K562 (cell line): ENCODE data around the gene CLP1. TPM values are rescaled to one million over a fixed set of nuclear protein-coding genes. Genes with fewer than 3 reads are reported as not detected.
A peak's percentile ranks its signal among the peaks of the same experiment; 100 is the strongest.

Experiments used
- ATF2 ChIP-seq: sonication (generic); formaldehyde crosslinking; IDR thresholded peaks from 2 replicates; pipeline ENCODE4 v1.8.1; 2022; ENCODE audit warnings: missing genetic modification reagents
- DLX4 ChIP-seq: fragments of 250-450 bp; sonication (Bioruptor Pico); IDR thresholded peaks from 2 replicates; pipeline ENCODE4 v1.6.1; 2021; ENCODE audit warnings: mild to moderate bottlenecking
- KLF6 ChIP-seq: fragments of 250-450 bp; sonication (Bioruptor Pico); IDR thresholded peaks from 2 replicates; pipeline ENCODE4 v1.4.0; 2020; ENCODE audit warnings: mild to moderate bottlenecking, moderate library complexity, borderline replicate concordance
- MCM3 ChIP-seq: fragments of 450-650 bp; IDR thresholded peaks from 2 replicates; pipeline ENCODE4 v1.6.1; 2016
- MEF2D ChIP-seq: conservative IDR thresholded peaks from 2 replicates; pipeline ENCODE4 v1.6.1; 2016; ENCODE audit warnings: low read depth, missing genetic modification characterization, missing compliant biosample characterization
- MIER1 ChIP-seq: fragments of 450-650 bp; IDR thresholded peaks from 2 replicates; pipeline ENCODE4 v1.6.1; 2016; ENCODE audit warnings: antibody characterized with exemption, mild to moderate bottlenecking, low read depth
- MYBL2 ChIP-seq, 2 experiments: fragments of 450-650 bp in 1 of 2; sonication (generic) in 1 of 2; formaldehyde crosslinking in 1 of 2; IDR thresholded peaks; 2 replicates each; pipeline versions ENCODE4 v1.6.1 to v1.8.1; 2017 to 2022; ENCODE audit warnings: borderline replicate concordance in 1 of 2, inconsistent platforms in 1 of 2, low read depth in 1 of 2, mild to moderate bottlenecking in 1 of 2, missing genetic modification reagents in 1 of 2, moderate library complexity in 1 of 2
- PHTF2 ChIP-seq: fragments of 250-450 bp; sonication (Bioruptor Pico); IDR thresholded peaks from 2 replicates; pipeline ENCODE4 v1.5.0; 2021; ENCODE audit warnings: mild to moderate bottlenecking
- POLR2G ChIP-seq: fragments of 200-400 bp; formaldehyde crosslinking; IDR thresholded peaks from 2 replicates; pipeline ENCODE4 v1.6.1; 2017; ENCODE audit warnings: low read depth, mild to moderate bottlenecking, antibody characterized with exemption, low read length, moderate library complexity
- RBBP5 ChIP-seq: fragments of 200-600 bp; sonication (generic); IDR thresholded peaks from 2 replicates; pipeline ENCODE4 v1.6.1; 2012; ENCODE audit warnings: borderline replicate concordance, mild to moderate bottlenecking, low read length, control low read depth, inconsistent platforms; ENCODE audit not compliant: insufficient read depth, poor library complexity, severe bottlenecking
- RNF2 ChIP-seq: sonication (generic); IDR thresholded peaks from 2 replicates; pipeline ENCODE4 v1.6.1; 2016
- USF2 ChIP-seq: sonication (generic); formaldehyde crosslinking; IDR thresholded peaks from 2 replicates; pipeline ENCODE4 v1.5.0; 2020; ENCODE audit warnings: missing genetic modification reagents
- ZMIZ1 ChIP-seq, 2 experiments: fragments of 150-350 bp in 1 of 2; IDR thresholded peaks; 2 replicates each; pipeline ENCODE4 v1.6.1; 2012 to 2016; ENCODE audit warnings: low read depth in 2 of 2, low read length in 2 of 2, mild to moderate bottlenecking in 1 of 2, moderate library complexity in 1 of 2
- ZNF212 ChIP-seq: fragments of 450-650 bp; formaldehyde crosslinking; IDR thresholded peaks from 2 replicates; pipeline ENCODE4 v1.4.0; 2020; ENCODE audit warnings: mild to moderate bottlenecking
- ZNF274 ChIP-seq: IDR thresholded peaks from 2 replicates; pipeline ENCODE4 v1.6.1; 2011; ENCODE audit warnings: low read depth, mild to moderate bottlenecking, low read length, moderate library complexity, borderline replicate concordance
- ZNF316 ChIP-seq: fragments of 450-650 bp; IDR thresholded peaks from 2 replicates; pipeline ENCODE4 v1.6.1; 2016
- ZNF586 ChIP-seq: fragments of 450-650 bp; formaldehyde crosslinking; conservative IDR thresholded peaks from 2 replicates; pipeline ENCODE4 v1.4.0; 2020; ENCODE audit warnings: mild to moderate bottlenecking, moderate library complexity
- polyA plus RNA-seq, 8 experiments: library from polyadenylated mRNA; depleted of rRNA in 4 of 8; stranded (reverse) in 5 of 8; unstranded in 3 of 8; fragments of >200 nt; fragmentation: Nextera tagmentation in 2 of 8; fragmentation: Illumina TruSeq in 1 of 8; extraction: Ambion mirVana in 2 of 8; extraction: Trizol in 1 of 8; gene quantifications; 2 replicates each; pipeline versions ENCODE4 v1.2.1 to v1.2.3, GENCODE V29; 2011 to 2014; ENCODE audit warnings: inconsistent platforms in 1 of 8, missing spikeins in 1 of 8
- total RNA-seq, 7 experiments: library from RNA; depleted of rRNA in 6 of 7; stranded (reverse); fragments of >200 nt in 6 of 7; fragmentation: Illumina TruSeq in 2 of 7; extraction: Trizol in 2 of 7; gene quantifications; 2 replicates each; pipeline versions ENCODE4 v1.2.1 to v1.2.3, GENCODE V29; 2011 to 2021; ENCODE audit warnings: low replicate concordance in 1 of 7

CLP1 gene
- total and polyA plus RNA-seq, 9 of the 15 experiments (the other 6 are each of a cell fraction or from before 2014, with no cell fraction given) = 19.1 to 46.2 (median 27.8) TPM

GRCh38 chr11:57667736-57668433 lies 10.3 kb downstream of the CLP1 start, which contains the start of gene ZDHHC5 (continued):
- TF ChIP-seq ATF2 (CRISPR knock-in tag) (no peak), MYBL2 (IDR thresholded peaks at IDR 0.05; ENCODE audit: low read depth) (no peak), MYBL2 (CRISPR knock-in tag; IDR thresholded peaks at IDR 0.05; ENCODE audit: borderline replicate concordance) (no peak), ZNF212 (no peak), RNF2 (0 out of 2 replicates have a peak, but pooled peaks have one; percentile 4), MEF2D (tag) (no peak), ZNF274 (no peak), ZNF316 (no peak), ZNF586 (CRISPR knock-in tag) (no peak), MCM3 (no peak), RBBP5 (peak; percentile 97), DLX4 (CRISPR knock-in tag) (no peak), MIER1 (no peak), PHTF2 (no peak), ZMIZ1 (IDR thresholded peaks at IDR 0.05; ENCODE audit: low read depth in 2 of 2, low read length in 2 of 2) (peak in 1 of 2 experiments; percentile 65; a peak in 1 of 4 replicates), KLF6 (CRISPR knock-in tag) (no peak), USF2 (no peak), POLR2G (peak; percentile 97)
